GM06990 (cell line): ENCODE measurements around the gene PNKP.
A peak's percentile ranks its signal among the peaks of the same experiment; 100 is the strongest.
"Not testable (repeated sequence)": the region's sequence is repeated elsewhere in the genome, so short reads cannot be mapped to it uniquely, and the experiment has no call there.

Experiments used
- DNase-seq: peaks from one replicate; pipeline ENCODE4 v3.0.0-alpha.2; 2011; ENCODE audit not compliant: insufficient read length; ENCODE audit errors: extremely low read depth
- H3K27me3 ChIP-seq: replicated peaks from 2 replicates; pipeline ENCODE4 v1.6.0; 2011; ENCODE audit warnings: low read length; ENCODE audit not compliant: control insufficient read depth, insufficient read depth
- H3K36me3 ChIP-seq: 2 replicates; pipeline ENCODE4 v1.5.1; 2011; ENCODE audit warnings: low read length; ENCODE audit not compliant: control insufficient read depth, insufficient read depth
- H3K4me3 ChIP-seq: replicated peaks from 2 replicates; pipeline ENCODE4 v1.5.1; 2011; ENCODE audit warnings: low read depth, mild to moderate bottlenecking, control low read depth, low read length
- CTCF ChIP-seq: IDR thresholded peaks from 2 replicates; pipeline ENCODE4 v1.5.1; 2011; ENCODE audit warnings: low read length, control low read depth, mild to moderate bottlenecking, inconsistent platforms; ENCODE audit not compliant: insufficient read depth, poor library complexity, severe bottlenecking

PNKP gene

GRCh38 chr19:49829200-49829599 is 38.2 kb downstream of the PNKP start:
- H3K4me3 ChIP-seq: no peak overlapping the region
- TF ChIP-seq CTCF: no peak
- H3K36me3 ChIP-seq: peaks cover 28% of the 10 kb centered on the region
- no peaks in the 10 kb centered on the region for H3K27me3 ChIP-seq
- DNase-seq: no peak

GRCh38 chr19:49827034-49827433 is 40.3 kb downstream of the PNKP start:
- H3K36me3 ChIP-seq: peaks cover 17% of the 10 kb centered on the region
- no peak for DNase-seq
- TF ChIP-seq CTCF: no peak
- H3K27me3 ChIP-seq: no peaks in the 10 kb centered on the region
- no peak overlapping the region for H3K4me3 ChIP-seq

GRCh38 chr19:49824662-49825061 is 42.7 kb downstream of the PNKP start:
- H3K36me3 ChIP-seq: peaks cover 14% of the 10 kb centered on the region
- no peak overlapping the region for H3K4me3 ChIP-seq
- H3K27me3 ChIP-seq: no peaks in the 10 kb centered on the region
- no peak for TF ChIP-seq CTCF
- no peak for DNase-seq

GRCh38 chr19:49823472-49823871 is 43.9 kb downstream of the PNKP start:
- Histone ChIP-seq H3K36me3 (peaks cover 13% of the 10 kb centered on the region), H3K4me3 (no peak overlapping the region), H3K27me3 (no peaks in the 10 kb centered on the region)
- no peak for TF ChIP-seq CTCF
- DNase-seq: no peak

GRCh38 chr19:49820125-49820524 is 47.3 kb downstream of the PNKP start:
- no peak overlapping the region for H3K4me3 ChIP-seq
- no peak for TF ChIP-seq CTCF
- no peaks in the 10 kb centered on the region for H3K27me3 ChIP-seq
- peaks cover 5% of the 10 kb centered on the region for H3K36me3 ChIP-seq
- DNase-seq: no peak

- DNase-seq, H3K36me3 ChIP-seq, H3K27me3 ChIP-seq: not testable (repeated sequence)
- H3K4me3 ChIP-seq: peak overlapping the region; percentile 74
These were observed 47.8 kb downstream of the PNKP start for GRCh38 chr19:49819452-49820115.
